Neural progenitor cell (in vitro differentiated cells): ENCODE data around the gene OR6S1. TPM values are rescaled to one million over a fixed set of nuclear protein-coding genes. Genes with fewer than 3 reads are reported as not detected.

ENCODE experiments used
- DNase-seq: peaks from one replicate; pipeline ENCODE4 v3.0.0-alpha.2; 2016; ENCODE audit warnings: low spot score
- H2AFZ ChIP-seq: fragments of 200-600 bp; sonication (generic); replicated peaks from 2 replicates; pipeline ENCODE4 v1.6.1; 2016; ENCODE audit warnings: antibody characterized with exemption
- H3F3A ChIP-seq: fragments of 200-600 bp; sonication (generic); 2 replicates; pipeline ENCODE4 v1.6.1; 2016; ENCODE audit warnings: antibody characterized with exemption, low read depth
- H3K27ac ChIP-seq: fragments of 200-600 bp; sonication (generic); 2 replicates; pipeline ENCODE4 v1.5.1; 2016; ENCODE audit warnings: mild to moderate bottlenecking
- H3K27me3 ChIP-seq: fragments of 200-600 bp; sonication (generic); 2 replicates; pipeline ENCODE4 v1.6.1; 2016; ENCODE audit warnings: mild to moderate bottlenecking, moderate library complexity
- H3K36me3 ChIP-seq: fragments of 200-600 bp; sonication (generic); 2 replicates; pipeline ENCODE4 v1.5.1; 2016
- H3K4me1 ChIP-seq: fragments of 200-600 bp; sonication (generic); 2 replicates; pipeline ENCODE4 v1.6.1; 2016; ENCODE audit warnings: mixed run types
- H3K4me2 ChIP-seq: fragments of 200-600 bp; sonication (generic); 2 replicates; pipeline ENCODE4 v1.6.1; 2016
- H3K4me3 ChIP-seq: fragments of 200-600 bp; sonication (generic); 2 replicates; pipeline ENCODE4 v1.5.1; 2016
- H3K79me2 ChIP-seq: fragments of 200-600 bp; sonication (generic); 2 replicates; pipeline ENCODE4 v1.6.1; 2016; ENCODE audit warnings: low read depth
- H3K9ac ChIP-seq: fragments of 200-600 bp; sonication (generic); 2 replicates; pipeline ENCODE4 v1.6.1; 2016
- H3K9me3 ChIP-seq: fragments of 200-600 bp; sonication (generic); 2 replicates; pipeline ENCODE4 v1.5.1; 2016; ENCODE audit warnings: low read depth
- H4K20me1 ChIP-seq: fragments of 200-600 bp; sonication (generic); 2 replicates; pipeline ENCODE4 v1.6.1; 2016; ENCODE audit warnings: low read depth
- H3K27ac Mint-ChIP-seq: 3 replicates; pipeline ENCODE4 v1.8.0; 2021; ENCODE audit warnings: mixed read lengths
- H3K27me3 Mint-ChIP-seq: 2 replicates; pipeline ENCODE4 v1.8.0; 2022; ENCODE audit warnings: low read depth, mild to moderate bottlenecking, inconsistent platforms, moderate library complexity, mixed read lengths; ENCODE audit not compliant: insufficient read depth
- H3K36me3 Mint-ChIP-seq: 3 replicates; pipeline ENCODE4 v1.8.0; 2021; ENCODE audit warnings: mixed read lengths
- H3K4me1 Mint-ChIP-seq: 3 replicates; pipeline ENCODE4 v1.8.0; 2021; ENCODE audit warnings: mixed read lengths
- H3K4me3 Mint-ChIP-seq: 3 replicates; pipeline ENCODE4 v1.8.0; 2021; ENCODE audit warnings: mild to moderate bottlenecking, moderate library complexity, mixed read lengths
- H3K9me3 Mint-ChIP-seq: 3 replicates; pipeline ENCODE4 v1.8.0; 2020; ENCODE audit warnings: mixed read lengths
- CTCF ChIP-seq: fragments of 200-600 bp; sonication (generic); IDR thresholded peaks from 2 replicates; pipeline ENCODE4 v1.5.1; 2017; ENCODE audit warnings: antibody characterized with exemption, mild to moderate bottlenecking
- EZH2 ChIP-seq: fragments of 200-600 bp; sonication (generic); IDR thresholded peaks from 2 replicates; pipeline ENCODE4 v1.6.1; 2017; ENCODE audit warnings: antibody characterized with exemption, mild to moderate bottlenecking, moderate library complexity
- EZH2phosphoT487 ChIP-seq: fragments of 200-600 bp; sonication (generic); IDR thresholded peaks from 2 replicates; pipeline ENCODE4 v1.6.1; 2017; ENCODE audit warnings: antibody characterized with exemption
- total RNA-seq: library from RNA; depleted of rRNA; stranded (reverse); fragments of >200 nt; gene quantifications from 2 replicates; pipeline ENCODE4 v1.2.3, GENCODE V29; 2015; ENCODE audit warnings: low replicate concordance

OR6S1 gene
- total RNA-seq, 1 donor from 2014 or later = not detected

GRCh38 chr14:20627346-20628027, 14.0 kb downstream of the OR6S1 start:
- Histone ChIP-seq H3K9ac (no peak overlapping the region), H3K27me3 (peaks cover 98% of the 10 kb centered on the region), H3K4me1 (peaks cover 15% of the 10 kb centered on the region), H3K4me3 (peak overlapping the region; percentile 15), H3K27ac (no peak overlapping the region), H3K9me3 (no peaks in the 10 kb centered on the region), H4K20me1 (peaks cover 53% of the 10 kb centered on the region), H2AFZ (no peak overlapping the region), H3K36me3 (no peaks in the 10 kb centered on the region), H3K4me2 (peak overlapping the region; percentile 86), H3F3A (peaks cover 72% of the 10 kb centered on the region), H3K79me2 (no peaks in the 10 kb centered on the region)
- Mint-ChIP-seq H3K36me3 (peaks cover 6% of the 10 kb centered on the region), H3K27ac (no peak overlapping the region), H3K9me3 (peaks cover 13% of the 10 kb centered on the region), H3K4me1 (peaks cover 46% of the 10 kb centered on the region), H3K27me3 (peaks cover 67% of the 10 kb centered on the region), H3K4me3 (peak overlapping the region; percentile 91)
- no peak for TF ChIP-seq EZH2
- no peak for TF ChIP-seq CTCF
- no peak for TF ChIP-seq EZH2phosphoT487
- no peak for DNase-seq

- H3K4me3 ChIP-seq = peak overlapping the region; percentile 71
- H3K27me3 Mint-ChIP-seq = peaks cover 65% of the 10 kb centered on the region
- TF ChIP-seq EZH2 = no peak
- TF ChIP-seq CTCF = no peak
- TF ChIP-seq EZH2phosphoT487 = no peak
These were observed 15.2 kb downstream of the OR6S1 start for GRCh38 chr14:20626274-20626673.

GRCh38 chr14:20624495-20625070, 16.9 kb downstream of the OR6S1 start:
- H2AFZ ChIP-seq = no peak overlapping the region
- H3K4me2 ChIP-seq = peak overlapping the region; percentile 86
- H3K36me3 ChIP-seq = no peaks in the 10 kb centered on the region
- no peaks in the 10 kb centered on the region for H3K79me2 ChIP-seq
- H3K9me3 ChIP-seq = no peaks in the 10 kb centered on the region
- no peak for TF ChIP-seq CTCF
- peak; percentile 10 for TF ChIP-seq EZH2
- H3K4me1 ChIP-seq = peaks cover 15% of the 10 kb centered on the region
- H3K9ac ChIP-seq = no peak overlapping the region
- H3K27ac ChIP-seq = no peak overlapping the region
- Mint-ChIP-seq H3K9me3 (peaks cover 9% of the 10 kb centered on the region), H3K4me1 (peaks cover 43% of the 10 kb centered on the region), H3K27me3 (peaks cover 51% of the 10 kb centered on the region), H3K36me3 (peaks cover 6% of the 10 kb centered on the region), H3K4me3 (peak overlapping the region; percentile 91), H3K27ac (peak overlapping the region; percentile 93)
- H3K27me3 ChIP-seq = peaks cover 81% of the 10 kb centered on the region
- H4K20me1 ChIP-seq = peaks cover 35% of the 10 kb centered on the region
- peak; percentile 76 for DNase-seq
- H3F3A ChIP-seq = peaks cover 54% of the 10 kb centered on the region
- H3K4me3 ChIP-seq = peak overlapping the region; percentile 71

More at GRCh38 chr14:20626274-20626673, 15.2 kb downstream of the OR6S1 start:
- Mint-ChIP-seq H3K4me1 (peaks cover 51% of the 10 kb centered on the region), H3K27ac (no peak overlapping the region), H3K36me3 (peaks cover 6% of the 10 kb centered on the region), H3K9me3 (peaks cover 13% of the 10 kb centered on the region), H3K4me3 (peak overlapping the region; percentile 91)
- peaks cover 15% of the 10 kb centered on the region for H3K4me1 ChIP-seq
- H2AFZ ChIP-seq = no peak overlapping the region
- peaks cover 97% of the 10 kb centered on the region for H3K27me3 ChIP-seq
- no peak overlapping the region for H3K9ac ChIP-seq
- H3K4me2 ChIP-seq = peak overlapping the region; percentile 86
- no peaks in the 10 kb centered on the region for H3K79me2 ChIP-seq
- H3F3A ChIP-seq = peaks cover 68% of the 10 kb centered on the region
- H3K36me3 ChIP-seq = no peaks in the 10 kb centered on the region
- peaks cover 43% of the 10 kb centered on the region for H4K20me1 ChIP-seq
- H3K9me3 ChIP-seq = no peaks in the 10 kb centered on the region
- no peak overlapping the region for H3K27ac ChIP-seq
- DNase-seq = peak; percentile 12
